GM12878 (cell line): Measurements from ENCODE around the gene LTC4S. TPM values are rescaled to one million over a fixed set of nuclear protein-coding genes. Genes with fewer than 3 reads are reported as not detected.

ENCODE experiments used
- ASH2L ChIP-seq: fragments of 300-600, 200-600 bp; sonication (generic); IDR thresholded peaks from 2 replicates; pipeline ENCODE4 v1.6.1; 2017; ENCODE audit warnings: low read depth, mild to moderate bottlenecking, borderline replicate concordance
- ATF2 ChIP-seq: IDR thresholded peaks from 2 replicates; pipeline ENCODE4 v1.6.1; 2012; ENCODE audit warnings: low read length, inconsistent platforms
- ATF3 ChIP-seq: IDR thresholded peaks from 2 replicates; pipeline ENCODE4 v1.6.1; 2011; ENCODE audit warnings: low read depth, mild to moderate bottlenecking, low read length, moderate library complexity, borderline replicate concordance; ENCODE audit errors: extremely low read depth
- ATF7 ChIP-seq: fragments of 450-650 bp; IDR thresholded peaks from 2 replicates; pipeline ENCODE4 v1.6.1; 2016; ENCODE audit warnings: low read depth, mild to moderate bottlenecking
- BRCA1 ChIP-seq: IDR thresholded peaks from 2 replicates; pipeline ENCODE4 v1.6.1; 2011; ENCODE audit warnings: low read depth, low read length, improper control_type of control experiment
- CHD2 ChIP-seq: IDR thresholded peaks from 2 replicates; pipeline ENCODE4 v1.6.1; 2011; ENCODE audit warnings: low read depth, low read length, improper control_type of control experiment, borderline replicate concordance
- E2F4 ChIP-seq: IDR thresholded peaks from 2 replicates; pipeline ENCODE4 v1.6.1; 2012; ENCODE audit warnings: low read depth, low read length, improper control_type of control experiment
- HDGF ChIP-seq: fragments of 450-650 bp; IDR thresholded peaks from 2 replicates; pipeline ENCODE4 v1.6.1; 2016; ENCODE audit warnings: antibody characterized with exemption
- IKZF1 ChIP-seq: fragments of 450-650 bp; conservative IDR thresholded peaks from 2 replicates; pipeline ENCODE4 v1.6.1; 2017; ENCODE audit warnings: antibody characterized with exemption, mild to moderate bottlenecking
- NBN ChIP-seq: fragments of 450-650 bp; IDR thresholded peaks from 2 replicates; pipeline ENCODE4 v1.6.1; 2016
- NFXL1 ChIP-seq: fragments of 450-650 bp; IDR thresholded peaks from 2 replicates; pipeline ENCODE4 v1.6.1; 2017; ENCODE audit warnings: antibody characterized with exemption, mild to moderate bottlenecking, borderline replicate concordance
- NR2F1 ChIP-seq: fragments of 450-650 bp; conservative IDR thresholded peaks from 2 replicates; pipeline ENCODE4 v1.6.1; 2017; ENCODE audit warnings: mild to moderate bottlenecking
- NRF1 ChIP-seq: conservative IDR thresholded peaks from 2 replicates; pipeline ENCODE4 v1.6.1; 2011; ENCODE audit warnings: mild to moderate bottlenecking, low read depth, low read length, improper control_type of control experiment
- PRDM15 ChIP-seq: fragments of 450-650 bp; formaldehyde crosslinking; IDR thresholded peaks from 2 replicates; pipeline ENCODE4 v1.4.0; 2020; ENCODE audit warnings: mild to moderate bottlenecking, moderate library complexity
- RAD21 ChIP-seq: IDR thresholded peaks from 2 replicates; pipeline ENCODE4 v1.6.1; 2011; ENCODE audit warnings: mild to moderate bottlenecking, low read depth, low read length, moderate library complexity; ENCODE audit not compliant: insufficient read depth
- RAD51 ChIP-seq: fragments of 450-650 bp; IDR thresholded peaks from 2 replicates; pipeline ENCODE4 v1.6.1; 2016; ENCODE audit warnings: moderate library complexity, mild to moderate bottlenecking, inconsistent platforms
- SMAD1 ChIP-seq: fragments of 450-650 bp; IDR thresholded peaks from 2 replicates; pipeline ENCODE4 v1.6.1; 2018; ENCODE audit warnings: mild to moderate bottlenecking, low read depth; ENCODE audit not compliant: partially characterized antibody
- SMAD5 ChIP-seq: IDR thresholded peaks from 2 replicates; pipeline ENCODE4 v1.6.1; 2016; ENCODE audit warnings: antibody characterized with exemption, low read depth
- SMARCA5 ChIP-seq: fragments of 450-650 bp; IDR thresholded peaks from 2 replicates; pipeline ENCODE4 v1.6.1; 2017; ENCODE audit warnings: mild to moderate bottlenecking
- SREBF1 ChIP-seq: IDR thresholded peaks from 2 replicates; pipeline ENCODE4 v1.6.1; 2012; ENCODE audit warnings: mild to moderate bottlenecking, low read length
- STAT3 ChIP-seq: IDR thresholded peaks from 2 replicates; pipeline ENCODE4 v1.6.1; 2011; ENCODE audit warnings: low read depth, low read length, improper control_type of control experiment
- TBL1XR1 ChIP-seq: IDR thresholded peaks from 2 replicates; pipeline ENCODE4 v1.6.1; 2012; ENCODE audit warnings: low read depth, low read length, improper control_type of control experiment
- WRNIP1 ChIP-seq: IDR thresholded peaks from 2 replicates; pipeline ENCODE4 v1.6.1; 2011; ENCODE audit warnings: low read depth, low read length, improper control_type of control experiment, borderline replicate concordance
- ZNF24 ChIP-seq: fragments of 450-650 bp; IDR thresholded peaks from 2 replicates; pipeline ENCODE4 v1.6.1; 2017; ENCODE audit warnings: antibody characterized with exemption, mild to moderate bottlenecking
- polyA plus RNA-seq, 11 experiments: library from polyadenylated mRNA; depleted of rRNA in 4 of 11; unstranded in 6 of 11; stranded (reverse) in 5 of 11; fragments of >200 nt; fragmentation: Nextera tagmentation in 4 of 11; fragmentation: Illumina TruSeq in 1 of 11; extraction: Ambion mirVana in 4 of 11; extraction: Trizol in 1 of 11; gene quantifications; 1 replicate in 1 of 11; 2 replicates in 10 of 11; pipeline versions ENCODE4 v1.2.1 to v1.2.3, GENCODE V29; 2011 to 2016; ENCODE audit warnings: inconsistent platforms in 2 of 11, missing spikeins in 2 of 11, low read depth in 1 of 11
- total RNA-seq, 4 experiments: library from RNA; depleted of rRNA in 3 of 4; stranded (reverse); fragments of >200 nt in 3 of 4; fragmentation: Illumina TruSeq in 1 of 4; extraction: Trizol in 1 of 4; gene quantifications; 2 replicates each; pipeline versions ENCODE4 v1.2.1 to v1.2.3, GENCODE V29; 2013 to 2021

Gene LTC4S
- total and polyA plus RNA-seq, 10 of the 15 experiments (the other 5 are each of a cell fraction or from before 2014, with no cell fraction given), result 0.78 to 3.6 (median 1.8) TPM; not detected in 5

DNA sequence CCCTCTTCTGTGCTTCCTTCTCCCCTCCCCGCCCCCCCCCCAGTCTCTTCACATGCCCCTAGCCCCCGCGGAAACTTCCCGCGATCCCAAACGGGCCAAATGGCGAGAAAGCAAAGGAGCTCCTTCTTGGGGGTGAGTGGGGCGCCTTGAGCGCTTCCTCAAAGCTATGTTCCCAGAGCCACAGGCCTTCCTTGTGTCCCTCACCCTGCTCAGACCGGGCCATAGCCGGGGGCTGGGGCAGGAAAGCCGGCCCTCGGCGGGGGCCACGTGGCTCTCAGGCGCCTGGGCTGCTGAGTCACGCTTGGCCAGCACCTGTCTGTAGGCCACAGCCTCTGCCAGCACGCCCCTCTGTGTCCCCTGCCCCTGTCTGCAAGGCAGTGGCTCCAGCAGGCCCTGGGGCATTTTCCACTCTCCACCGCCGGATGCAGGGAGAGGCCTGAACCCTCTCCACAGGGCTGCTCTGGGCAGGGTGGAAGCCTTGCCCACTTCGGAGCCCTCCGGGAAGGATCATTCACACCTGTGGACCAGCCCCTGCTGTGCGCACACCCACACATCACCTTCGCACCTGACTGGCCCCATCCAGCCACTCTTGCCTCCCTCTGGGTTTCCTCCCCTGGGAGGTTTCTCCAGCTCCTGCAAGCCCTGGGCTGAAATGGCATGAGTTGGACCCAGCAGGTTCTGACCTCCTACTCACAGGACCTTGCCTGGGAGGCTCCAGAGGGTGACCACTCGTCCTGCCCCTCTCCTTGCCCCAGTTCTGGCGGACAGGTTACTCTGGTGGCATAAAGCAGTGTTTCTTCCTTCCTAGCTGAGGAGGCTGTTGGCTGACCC lies 25.7 kb downstream of the LTC4S start (continued):
- TF ChIP-seq WRNIP1 (no peak), CHD2 (no peak), ATF3 (no peak), SMAD5 (no peak), NBN (peak; percentile 6; the same call in 1 of the 2 replicates), NR2F1 (no peak; the same call in 1 of the 2 replicates), ATF2 (no peak), STAT3 (no peak), NRF1 (no peak), TBL1XR1 (no peak), RAD21 (no peak), RAD51 (no peak), E2F4 (no peak), SMAD1 (no peak), ZNF24 (no peak), ATF7 (no peak), HDGF (peak; percentile 95), NFXL1 (no peak), SMARCA5 (no peak), PRDM15 (CRISPR knock-in tag) (peak; percentile 72; the same call in 1 of the 2 replicates), BRCA1 (no peak), IKZF1 (no peak; the same call in none of the 2 replicates), SREBF1 (no peak), ASH2L (no peak)
